GM23338 (cell line): Measurements from ENCODE around the gene SYNE2. TPM values are rescaled to one million over a fixed set of nuclear protein-coding genes. Genes with fewer than 3 reads are reported as not detected.

Source experiments
- ATAC-seq: fragments of 200-7000 bp; cut with Tn5 transposase; 3 replicates; pipeline ENCODE4 v1.9.1; 2020
- DNase-seq: peaks from one replicate; pipeline ENCODE4 v3.0.0-alpha.2; 2015; ENCODE audit warnings: low spot score
- H2AFZ ChIP-seq: fragments of 200-600 bp; sonication (generic); 2 replicates; pipeline ENCODE4 v1.8.0; 2016; ENCODE audit warnings: antibody characterized with exemption, mild to moderate bottlenecking, moderate library complexity
- H3F3A ChIP-seq: fragments of 200-600 bp; sonication (generic); replicated peaks from 2 replicates; pipeline ENCODE4 v1.8.0; 2017; ENCODE audit warnings: antibody characterized with exemption, mixed run types, low read depth
- H3K27ac ChIP-seq: fragments of 200-600 bp; sonication (generic); 2 replicates; pipeline ENCODE4 v1.6.1; 2016; ENCODE audit warnings: low read depth
- H3K27me3 ChIP-seq: fragments of 200-600 bp; sonication (generic); 2 replicates; pipeline ENCODE4 v1.8.0; 2016; ENCODE audit warnings: mild to moderate bottlenecking, mixed run types, moderate library complexity; ENCODE audit not compliant: insufficient read depth
- H3K36me3 ChIP-seq: fragments of 200-600 bp; sonication (generic); 2 replicates; pipeline ENCODE4 v1.8.0; 2016; ENCODE audit warnings: mild to moderate bottlenecking; ENCODE audit not compliant: insufficient read depth
- H3K4me1 ChIP-seq: fragments of 200-600 bp; sonication (generic); 2 replicates; pipeline ENCODE4 v1.8.0; 2016; ENCODE audit warnings: mild to moderate bottlenecking, moderate library complexity; ENCODE audit not compliant: insufficient read depth
- H3K4me2 ChIP-seq: fragments of 200-600 bp; sonication (generic); 2 replicates; pipeline ENCODE4 v1.7.1; 2017; ENCODE audit warnings: mixed run types
- H3K4me3 ChIP-seq: fragments of 200-600 bp; sonication (generic); 2 replicates; pipeline ENCODE4 v1.6.1; 2016; ENCODE audit warnings: mixed run types
- H3K79me2 ChIP-seq: fragments of 200-600 bp; sonication (generic); replicated peaks from 2 replicates; pipeline ENCODE4 v1.8.0; 2017; ENCODE audit warnings: mild to moderate bottlenecking; ENCODE audit not compliant: insufficient read depth
- H3K9me2 ChIP-seq: fragments of 200-600 bp; sonication (generic); 2 replicates; pipeline ENCODE4 v1.8.0; 2017; ENCODE audit not compliant: insufficient read depth
- H4K20me1 ChIP-seq: fragments of 200-600 bp; sonication (generic); replicated peaks from 2 replicates; pipeline ENCODE4 v1.8.0; 2017; ENCODE audit warnings: mild to moderate bottlenecking; ENCODE audit not compliant: insufficient read depth
- H3K27ac Mint-ChIP-seq: 2 replicates; pipeline ENCODE4 v1.8.0; 2020; ENCODE audit warnings: inconsistent platforms, mild to moderate bottlenecking, moderate library complexity, mixed read lengths
- H3K27me3 Mint-ChIP-seq: 3 replicates; pipeline ENCODE4 v1.8.0; 2022; ENCODE audit warnings: low read depth, mild to moderate bottlenecking, moderate library complexity, mixed read lengths, inconsistent platforms; ENCODE audit not compliant: insufficient read depth, poor library complexity
- H3K36me3 Mint-ChIP-seq: 3 replicates; pipeline ENCODE4 v1.8.0; 2021; ENCODE audit warnings: low read depth, mild to moderate bottlenecking, inconsistent platforms, moderate library complexity, mixed read lengths
- H3K4me1 Mint-ChIP-seq: 3 replicates; pipeline ENCODE4 v1.8.0; 2020; ENCODE audit warnings: mild to moderate bottlenecking, inconsistent platforms, mixed read lengths
- H3K4me3 Mint-ChIP-seq: 3 replicates; pipeline ENCODE4 v1.8.0; 2021; ENCODE audit warnings: moderate library complexity, mild to moderate bottlenecking, inconsistent platforms, mixed read lengths
- H3K9me3 Mint-ChIP-seq: 3 replicates; pipeline ENCODE4 v1.8.0; 2020; ENCODE audit warnings: moderate library complexity, mild to moderate bottlenecking, inconsistent platforms, mixed read lengths
- CTCF ChIP-seq, 2 experiments: fragments of 200-600 bp in 1 of 2; sonication (generic) in 1 of 2; conservative IDR thresholded peaks; 2 replicates each; pipeline versions ENCODE4 v1.5.1 to v1.6.1; 2016 to 2017; ENCODE audit warnings: antibody characterized with exemption in 2 of 2, low read depth in 2 of 2, mild to moderate bottlenecking in 2 of 2, moderate library complexity in 1 of 2
- EZH2 ChIP-seq: fragments of 200-600 bp; sonication (generic); IDR thresholded peaks from one replicate; pipeline ENCODE4 v1.8.0; 2017; ENCODE audit warnings: antibody characterized with exemption, mild to moderate bottlenecking, low read depth; ENCODE audit not compliant: unreplicated experiment
- EZH2phosphoT487 ChIP-seq: fragments of 200-600 bp; sonication (generic); IDR thresholded peaks from one replicate; pipeline ENCODE4 v1.8.1; 2018; ENCODE audit warnings: antibody characterized with exemption; ENCODE audit not compliant: unreplicated experiment
- JUNB ChIP-seq: IDR thresholded peaks from one replicate; pipeline ENCODE4 v1.6.1; 2016; ENCODE audit warnings: antibody characterized with exemption; ENCODE audit not compliant: unreplicated experiment
- NANOG ChIP-seq: IDR thresholded peaks from 2 replicates; pipeline ENCODE4 v1.6.1; 2016; ENCODE audit warnings: antibody characterized with exemption, borderline replicate concordance
- POLR2AphosphoS5 ChIP-seq: IDR thresholded peaks from 2 replicates; pipeline ENCODE4 v1.6.1; 2016; ENCODE audit warnings: antibody characterized with exemption, low read depth
- REST ChIP-seq: IDR thresholded peaks from one replicate; pipeline ENCODE4 v1.6.1; 2018; ENCODE audit warnings: antibody characterized with exemption; ENCODE audit not compliant: unreplicated experiment
- ZNF114 ChIP-seq: fragments of 250-450 bp; sonication (Bioruptor Pico); IDR thresholded peaks from 2 replicates; pipeline ENCODE4 v1.5.0; 2020; ENCODE audit warnings: mild to moderate bottlenecking, moderate library complexity
- ZNF462 ChIP-seq: fragments of 250-450 bp; sonication (Bioruptor Pico); IDR thresholded peaks from 2 replicates; pipeline ENCODE4 v1.5.0; 2020; ENCODE audit warnings: mild to moderate bottlenecking, moderate library complexity
- polyA plus RNA-seq: library from polyadenylated mRNA; unstranded; fragments of >200 nt; fragmentation: Nextera tagmentation; extraction: Ambion mirVana; gene quantifications from 2 replicates; pipeline ENCODE4 v1.2.1, GENCODE V29; 2016
- total RNA-seq: library from RNA; depleted of rRNA; stranded (reverse); fragments of >200 nt; shearing (Covaris generic); gene quantifications from 2 replicates; pipeline ENCODE4 v1.2.3, GENCODE V29; 2014

Gene SYNE2
- total and polyA plus RNA-seq, 2 experiments from 2014 or later = 34.3 to 86.5 TPM

- TF ChIP-seq REST = no peak
- no peak for TF ChIP-seq EZH2phosphoT487
Observed at GRCh38 chr14:64045091-64045490, 192.3 kb downstream of the SYNE2 start (continued).

GRCh38 chr14:64049616-64050381 is 197.0 kb downstream of the SYNE2 start:
- no peak overlapping the region for H3K27ac ChIP-seq
- Mint-ChIP-seq H3K4me1 (peaks cover 12% of the 10 kb centered on the region), H3K36me3 (peaks cover 34% of the 10 kb centered on the region)
- TF ChIP-seq JUNB (no peak), CTCF (conservative IDR thresholded peaks at IDR 0.05; ENCODE audit: low read depth in 2 of 2) (no peak), ZNF462 (no peak), POLR2AphosphoS5 (no peak), EZH2 (no peak), EZH2phosphoT487 (no peak), NANOG (no peak), ZNF114 (CRISPR knock-in tag) (no peak)

More at GRCh38 chr14:64049616-64050381, 197.0 kb downstream of the SYNE2 start:
- Histone ChIP-seq H3K79me2 (no peaks in the 10 kb centered on the region), H3K4me1 (peaks cover 9% of the 10 kb centered on the region; the same call in 1 of the 2 replicates), H3K4me3 (no peak overlapping the region), H3K36me3 (no peaks in the 10 kb centered on the region), H4K20me1 (no peaks in the 10 kb centered on the region), H2AFZ (no peak overlapping the region), H3K9me2 (no peaks in the 10 kb centered on the region), H3K27me3 (no peaks in the 10 kb centered on the region), H3F3A (no peaks in the 10 kb centered on the region), H3K4me2 (no peak overlapping the region)
- ATAC-seq (no peak), DNase-seq (no peak)
- no peaks in the 10 kb centered on the region for H3K27me3 Mint-ChIP-seq
- no peak overlapping the region for H3K4me3 Mint-ChIP-seq
- no peaks in the 10 kb centered on the region for H3K9me3 Mint-ChIP-seq
- H3K27ac Mint-ChIP-seq = no peak overlapping the region
